ENCODE measurements around the gene LARP6.

Gene LARP6

GRCh38 chr15:70792171-70792573 lies 61.8 kb downstream of the LARP6 start:
- peak; percentile 55 for DNase-seq

- DNase-seq, result no peak
Measured at GRCh38 chr15:70791259-70791658, 62.7 kb downstream of the LARP6 start.

- peak; percentile 98 for DNase-seq
Measured at GRCh38 chr15:70789213-70789612, 64.7 kb downstream of the LARP6 start.

- DNase-seq, result peak; percentile 83
Measured at GRCh38 chr15:70788114-70789049, 65.6 kb downstream of the LARP6 start.

GRCh38 chr15:70786996-70787395 lies 67.0 kb downstream of the LARP6 start:
- no peak for DNase-seq

- peak; percentile 85 for DNase-seq
Measured at GRCh38 chr15:70783610-70784022, 70.3 kb downstream of the LARP6 start.

- no peak for DNase-seq
Measured at GRCh38 chr15:70783041-70783440, 70.9 kb downstream of the LARP6 start.

- peak; percentile 68 for DNase-seq
Measured at GRCh38 chr15:70781236-70781635, 72.7 kb downstream of the LARP6 start.
